SK-N-SH treated with all-trans-retinoic acid at 6 μM for 48 hours (cell line): ENCODE measurements around the gene MYEOV.

Source experiments
- ATAC-seq: fragments of 200-7000 bp; cut with Tn5 transposase; 3 replicates; pipeline ENCODE4 v1.9.1; 2020; ENCODE audit warnings: mild to moderate bottlenecking, moderate library complexity
- ARNTL ChIP-seq: fragments of 450-650 bp; formaldehyde crosslinking; IDR thresholded peaks from 2 replicates; pipeline ENCODE4 v1.5.0; 2020; ENCODE audit warnings: low read depth, mild to moderate bottlenecking, moderate library complexity, borderline replicate concordance
- CREB5 ChIP-seq: fragments of 250-450 bp; sonication (Bioruptor Pico); IDR thresholded peaks from 2 replicates; pipeline ENCODE4 v1.5.1; 2020; ENCODE audit warnings: low read depth, mild to moderate bottlenecking, moderate library complexity
- CSDC2 ChIP-seq: fragments of 250-450 bp; sonication (Bioruptor Pico); IDR thresholded peaks from 2 replicates; pipeline ENCODE4 v1.5.0; 2020; ENCODE audit warnings: mild to moderate bottlenecking, moderate library complexity
- GLIS3 ChIP-seq: fragments of 250-450 bp; sonication (Bioruptor Pico); IDR thresholded peaks from 2 replicates; pipeline ENCODE4 v1.5.0; 2020; ENCODE audit warnings: mild to moderate bottlenecking, moderate library complexity
- ISL1 ChIP-seq: fragments of 250-450 bp; sonication (Bioruptor Pico); IDR thresholded peaks from 2 replicates; pipeline ENCODE4 v2.1.2; 2022; ENCODE audit warnings: mild to moderate bottlenecking, moderate library complexity
- OSR1 ChIP-seq: fragments of 250-450 bp; sonication (Bioruptor Pico); IDR thresholded peaks from 2 replicates; pipeline ENCODE4 v1.8.0; 2022; ENCODE audit warnings: moderate library complexity, mild to moderate bottlenecking, inconsistent platforms
- PATZ1 ChIP-seq: fragments of 250-450 bp; sonication (Bioruptor Pico); IDR thresholded peaks from 2 replicates; pipeline ENCODE4 v1.8.0; 2020; ENCODE audit warnings: mild to moderate bottlenecking, moderate library complexity, borderline replicate concordance
- PPARA ChIP-seq: fragments of 250-450 bp; sonication (Bioruptor Pico); IDR thresholded peaks from 2 replicates; pipeline ENCODE4 v1.5.0; 2020; ENCODE audit warnings: mild to moderate bottlenecking, borderline replicate concordance
- RARB ChIP-seq: fragments of 250-450 bp; sonication (Bioruptor Pico); IDR thresholded peaks from 2 replicates; pipeline ENCODE4 v1.8.0; 2021; ENCODE audit warnings: mild to moderate bottlenecking, moderate library complexity
- SNAI2 ChIP-seq: fragments of 250-450 bp; sonication (Bioruptor Pico); IDR thresholded peaks from 2 replicates; pipeline ENCODE4 v1.5.0; 2020; ENCODE audit warnings: mild to moderate bottlenecking, moderate library complexity
- TCF4 ChIP-seq: fragments of 250-450 bp; sonication (Bioruptor Pico); IDR thresholded peaks from 2 replicates; pipeline ENCODE4 v1.8.0; 2021; ENCODE audit warnings: mild to moderate bottlenecking, moderate library complexity, borderline replicate concordance
- TOX ChIP-seq: fragments of 250-450 bp; sonication (Bioruptor Pico); IDR thresholded peaks from 2 replicates; pipeline ENCODE4 v1.8.0; 2021; ENCODE audit warnings: mild to moderate bottlenecking, moderate library complexity, borderline replicate concordance
- TSHZ2 ChIP-seq: fragments of 250-450 bp; sonication (Bioruptor Pico); IDR thresholded peaks from 2 replicates; pipeline ENCODE4 v1.5.0; 2020; ENCODE audit warnings: mild to moderate bottlenecking, moderate library complexity
- ZFP3 ChIP-seq: fragments of 250-450 bp; sonication (Bioruptor Pico); IDR thresholded peaks from 2 replicates; pipeline ENCODE4 v1.5.0; 2020; ENCODE audit warnings: mild to moderate bottlenecking, moderate library complexity
- ZFP30 ChIP-seq: fragments of 450-650 bp; formaldehyde crosslinking; IDR thresholded peaks from 2 replicates; pipeline ENCODE4 v1.5.0; 2022; ENCODE audit warnings: mild to moderate bottlenecking, moderate library complexity
- ZNF565 ChIP-seq: fragments of 450-650 bp; formaldehyde crosslinking; conservative IDR thresholded peaks from 2 replicates; pipeline ENCODE4 v1.5.0; 2020; ENCODE audit warnings: low read depth, mild to moderate bottlenecking, moderate library complexity
- ZNF70 ChIP-seq: fragments of 450-650 bp; formaldehyde crosslinking; IDR thresholded peaks from 2 replicates; pipeline ENCODE4 v1.5.0; 2020; ENCODE audit warnings: mild to moderate bottlenecking, moderate library complexity
- ZNF8 ChIP-seq: fragments of 450-650 bp; formaldehyde crosslinking; IDR thresholded peaks from 2 replicates; pipeline ENCODE4 v1.5.0; 2020; ENCODE audit warnings: mild to moderate bottlenecking, moderate library complexity
- TF ChIP-seq, protein P1 (sequence below): fragments of 250-450 bp; sonication (Bioruptor Pico); IDR thresholded peaks from 2 replicates; pipeline ENCODE4 v1.5.1; 2021; ENCODE audit warnings: mild to moderate bottlenecking, moderate library complexity

MYEOV gene

DNA sequence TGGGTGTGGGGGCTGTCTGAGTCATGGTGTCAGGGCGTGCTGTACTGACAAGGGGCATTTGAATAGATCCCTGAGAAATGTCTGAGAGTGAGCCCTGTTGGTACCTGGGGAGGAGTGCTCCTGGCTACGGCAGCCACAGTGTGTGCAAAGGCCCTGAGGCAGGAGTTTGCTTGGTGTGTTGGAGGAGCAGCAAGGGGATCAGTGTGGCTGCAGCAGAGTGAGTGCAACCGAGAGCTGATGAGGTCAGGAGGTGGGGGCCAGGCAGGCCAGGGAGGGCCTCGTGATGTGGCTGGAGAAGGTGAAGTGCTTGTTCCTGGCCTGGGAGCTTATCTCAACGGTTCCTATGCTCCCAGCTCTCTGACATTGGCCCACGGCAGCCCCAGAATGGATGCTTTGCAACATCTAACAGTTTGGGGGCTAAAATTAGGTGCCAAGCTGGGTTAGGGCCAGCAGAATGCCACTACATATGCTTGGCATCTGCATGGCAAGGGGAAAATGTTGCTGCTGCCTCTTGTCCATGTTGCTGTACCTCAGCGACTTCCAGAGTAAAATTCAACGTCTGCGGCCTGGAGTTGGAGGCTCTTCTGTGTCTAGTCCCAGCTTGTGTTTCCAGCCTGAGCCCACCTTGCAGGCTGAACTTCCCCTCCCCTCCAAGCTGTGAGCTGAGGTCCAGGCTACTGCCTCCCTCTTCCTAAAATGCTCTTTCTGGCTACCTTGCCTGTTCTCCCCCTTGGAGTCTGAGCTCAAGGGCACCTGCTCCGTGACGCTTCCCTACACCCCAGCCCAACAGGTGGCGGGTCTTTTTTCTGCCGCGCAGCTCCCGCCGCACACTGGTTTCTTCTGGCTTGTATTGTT lies 48.2 kb upstream of the MYEOV start:
- TF ChIP-seq OSR1 (no peak), CSDC2 (CRISPR knock-in tag) (no peak), TSHZ2 (CRISPR knock-in tag) (no peak), ZNF8 (CRISPR knock-in tag) (no peak), ISL1 (CRISPR knock-in tag) (no peak), TCF4 (CRISPR knock-in tag) (no peak), PPARA (CRISPR knock-in tag) (no peak), CREB5 (no peak), ZNF565 (CRISPR knock-in tag) (no peak), PATZ1 (no peak), RARB (CRISPR knock-in tag) (no peak), SNAI2 (no peak), ZNF70 (CRISPR knock-in tag) (no peak), ZFP3 (CRISPR knock-in tag) (no peak)
- TF ChIP-seq, protein P1, sequence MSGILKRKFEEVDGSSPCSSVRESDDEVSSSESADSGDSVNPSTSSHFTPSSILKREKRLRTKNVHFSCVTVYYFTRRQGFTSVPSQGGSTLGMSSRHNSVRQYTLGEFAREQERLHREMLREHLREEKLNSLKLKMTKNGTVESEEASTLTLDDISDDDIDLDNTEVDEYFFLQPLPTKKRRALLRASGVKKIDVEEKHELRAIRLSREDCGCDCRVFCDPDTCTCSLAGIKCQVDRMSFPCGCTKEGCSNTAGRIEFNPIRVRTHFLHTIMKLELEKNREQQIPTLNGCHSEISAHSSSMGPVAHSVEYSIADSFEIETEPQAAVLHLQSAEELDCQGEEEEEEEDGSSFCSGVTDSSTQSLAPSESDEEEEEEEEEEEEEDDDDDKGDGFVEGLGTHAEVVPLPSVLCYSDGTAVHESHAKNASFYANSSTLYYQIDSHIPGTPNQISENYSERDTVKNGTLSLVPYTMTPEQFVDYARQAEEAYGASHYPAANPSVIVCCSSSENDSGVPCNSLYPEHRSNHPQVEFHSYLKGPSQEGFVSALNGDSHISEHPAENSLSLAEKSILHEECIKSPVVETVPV (CRISPR knock-in tag) = no peak
- no peak for ATAC-seq

- TF ChIP-seq RARB (CRISPR knock-in tag) (no peak), GLIS3 (no peak), ZFP30 (no peak)
- no peak for ATAC-seq
Observed at GRCh38 chr11:69249311-69250185, 44.4 kb upstream of the MYEOV start.

DNA sequence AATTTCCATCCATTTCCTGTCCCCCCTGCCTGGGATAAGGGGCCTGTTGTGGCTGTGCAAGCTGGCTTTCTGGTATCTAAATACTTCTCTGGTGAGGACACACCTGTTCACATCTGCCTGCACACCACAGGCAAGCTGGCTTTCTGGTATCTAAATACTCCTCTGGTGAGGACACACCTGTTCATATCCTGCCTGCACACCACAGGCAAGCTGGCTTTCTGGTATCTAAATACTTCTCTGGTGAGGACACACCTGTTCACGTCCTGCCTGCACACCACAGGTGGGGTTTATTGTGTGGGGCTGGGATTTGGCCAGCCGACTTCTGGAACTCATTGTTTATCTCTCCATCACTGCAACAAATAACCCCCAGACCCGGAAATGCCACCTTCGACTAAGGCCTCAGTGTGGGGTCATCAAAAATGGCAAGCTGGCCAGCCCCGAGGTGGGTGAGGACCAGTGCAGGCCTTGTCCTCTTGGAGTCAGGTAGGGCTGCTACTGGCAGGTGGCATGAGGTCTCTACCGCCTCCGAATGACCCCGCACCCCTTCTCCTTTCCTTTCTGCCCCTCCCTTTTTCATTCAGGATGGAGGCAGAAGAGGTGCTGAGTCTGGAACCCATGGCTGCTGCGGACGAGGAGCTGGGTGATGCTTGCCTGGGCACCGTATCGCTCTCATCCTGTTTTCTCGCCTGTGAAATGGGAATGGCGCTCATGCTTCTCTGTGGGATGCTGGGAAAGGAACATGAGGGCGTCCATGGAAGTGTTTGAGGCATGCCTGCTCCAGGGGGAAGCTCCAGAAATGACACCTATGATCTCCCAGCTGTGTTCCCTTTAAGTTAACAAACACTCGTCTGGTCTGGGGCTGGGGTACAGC lies 43.5 kb upstream of the MYEOV start:
- no peak for ATAC-seq
- TF ChIP-seq ARNTL (CRISPR knock-in tag) (no peak), TOX (CRISPR knock-in tag) (no peak), ZNF8 (CRISPR knock-in tag) (no peak), PPARA (CRISPR knock-in tag) (no peak), PATZ1 (no peak)
